ENCODE data around the gene IL32.

DNA sequence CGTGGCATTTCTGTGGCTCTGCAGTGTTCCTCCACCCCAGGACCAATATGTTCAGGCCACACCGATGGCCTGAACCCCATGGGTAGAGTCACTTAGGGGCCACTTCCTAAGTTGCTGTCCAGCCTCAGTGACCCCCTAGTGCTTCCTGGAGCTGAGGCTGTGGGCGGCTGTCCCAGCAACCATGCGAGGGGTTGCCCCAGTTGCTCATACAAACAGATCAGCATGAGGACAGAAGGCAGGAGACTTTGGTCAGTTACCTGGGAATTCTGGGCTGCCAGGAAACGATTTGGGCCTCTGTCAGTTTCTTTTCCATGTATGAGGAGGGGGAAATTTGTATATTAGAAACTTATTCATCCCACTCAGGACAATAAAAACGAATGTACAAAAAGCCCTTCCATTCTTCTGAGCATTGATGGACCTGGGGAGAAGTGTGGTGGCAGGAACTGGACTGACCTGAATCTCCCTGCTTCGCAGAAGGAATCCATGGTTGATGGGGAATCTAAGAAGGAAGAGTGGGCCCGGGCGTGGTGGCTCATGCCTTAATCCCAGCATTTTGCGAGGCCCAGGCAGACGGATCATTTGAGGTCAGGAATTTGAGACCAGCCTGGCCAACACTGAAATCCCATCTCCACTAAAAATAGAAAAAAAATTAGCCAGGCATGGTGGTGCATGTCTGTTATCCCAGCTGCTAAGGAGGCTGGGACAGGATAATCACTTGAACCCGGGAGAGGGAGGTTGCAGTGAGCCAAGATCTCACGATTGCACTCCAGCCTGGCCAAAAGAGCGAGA lies 4.9 kb upstream of the IL32 start:
- TF ChIP-seq, protein P1, sequence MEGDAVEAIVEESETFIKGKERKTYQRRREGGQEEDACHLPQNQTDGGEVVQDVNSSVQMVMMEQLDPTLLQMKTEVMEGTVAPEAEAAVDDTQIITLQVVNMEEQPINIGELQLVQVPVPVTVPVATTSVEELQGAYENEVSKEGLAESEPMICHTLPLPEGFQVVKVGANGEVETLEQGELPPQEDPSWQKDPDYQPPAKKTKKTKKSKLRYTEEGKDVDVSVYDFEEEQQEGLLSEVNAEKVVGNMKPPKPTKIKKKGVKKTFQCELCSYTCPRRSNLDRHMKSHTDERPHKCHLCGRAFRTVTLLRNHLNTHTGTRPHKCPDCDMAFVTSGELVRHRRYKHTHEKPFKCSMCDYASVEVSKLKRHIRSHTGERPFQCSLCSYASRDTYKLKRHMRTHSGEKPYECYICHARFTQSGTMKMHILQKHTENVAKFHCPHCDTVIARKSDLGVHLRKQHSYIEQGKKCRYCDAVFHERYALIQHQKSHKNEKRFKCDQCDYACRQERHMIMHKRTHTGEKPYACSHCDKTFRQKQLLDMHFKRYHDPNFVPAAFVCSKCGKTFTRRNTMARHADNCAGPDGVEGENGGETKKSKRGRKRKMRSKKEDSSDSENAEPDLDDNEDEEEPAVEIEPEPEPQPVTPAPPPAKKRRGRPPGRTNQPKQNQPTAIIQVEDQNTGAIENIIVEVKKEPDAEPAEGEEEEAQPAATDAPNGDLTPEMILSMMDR (IDR thresholded peaks at IDR 0.05), result no peak
- no peak for TF ChIP-seq POLR2A (IDR thresholded peaks at IDR 0.05)
